Measurements from ENCODE around the gene BCO2.
A peak's percentile ranks its signal among the peaks of the same experiment; 100 is the strongest.
"Not testable (repeated sequence)": the region's sequence is repeated elsewhere in the genome, so short reads cannot be mapped to it uniquely, and the experiment has no call there.

The BCO2 gene

GRCh38 chr11:112174789-112175598, at the start of gene BCO2:
Gene BCO2, plus strand, starts transcription at chr11:112175512. Its CDS starts 90 bp downstream, at chr11:112175602.
- peak; percentile 72 for DNase-seq (ENCODE audit: low spot score)

- DNase-seq (ENCODE audit: low spot score): no peak
These were observed 48.3 kb upstream of the BCO2 start for GRCh38 chr11:112127056-112127455.

- DNase-seq (ENCODE audit: low spot score): peak; percentile 90
These were observed 46.7 kb upstream of the BCO2 start for GRCh38 chr11:112128483-112129121.

- no peak for DNase-seq (ENCODE audit: low spot score)
These were observed 45.7 kb upstream of the BCO2 start for GRCh38 chr11:112129656-112130055.

DNA sequence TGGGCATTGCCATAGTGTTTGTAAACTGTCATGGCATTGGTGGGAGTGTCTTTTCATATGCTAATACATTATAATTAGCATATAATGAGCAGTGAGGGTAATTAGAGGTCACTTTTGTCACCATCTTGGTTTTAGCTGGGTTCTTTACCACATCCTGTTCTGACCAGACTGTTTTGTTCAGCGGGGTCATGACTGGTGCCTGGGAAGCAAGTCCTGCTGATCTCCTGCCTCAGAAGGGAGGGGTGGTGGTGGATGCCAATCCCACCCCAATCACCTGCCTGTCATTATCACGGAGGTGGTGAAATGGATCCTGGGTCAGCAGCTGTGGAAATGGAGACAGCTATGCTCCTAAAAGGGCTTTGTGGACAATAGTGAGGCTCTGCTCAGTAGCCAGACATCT, 42.6 kb upstream of the BCO2 start:
- no peak for DNase-seq (ENCODE audit: low spot score)

- no peak for DNase-seq (ENCODE audit: low spot score)
These were observed 40.8 kb upstream of the BCO2 start for GRCh38 chr11:112134473-112134872.

DNA sequence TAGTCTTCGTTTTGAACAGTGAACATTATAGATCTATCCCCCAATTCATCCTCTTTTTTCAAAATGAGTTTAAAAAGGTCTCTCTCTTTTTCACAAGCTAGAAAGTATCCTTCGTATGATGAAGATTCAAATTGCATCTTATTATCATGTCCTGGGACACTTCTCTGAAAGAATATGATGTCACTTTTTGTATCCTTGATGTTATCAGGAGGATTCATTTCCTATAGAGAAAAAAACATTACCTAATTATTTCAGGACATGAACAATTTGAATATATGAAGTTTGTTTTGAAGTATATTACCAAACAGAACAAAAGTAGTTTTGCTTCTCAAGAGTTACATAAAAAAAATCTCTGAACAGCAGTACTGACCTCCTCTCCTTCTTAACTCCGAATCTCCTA, 31.7 kb upstream of the BCO2 start:
- DNase-seq (ENCODE audit: low spot score): no peak

DNA sequence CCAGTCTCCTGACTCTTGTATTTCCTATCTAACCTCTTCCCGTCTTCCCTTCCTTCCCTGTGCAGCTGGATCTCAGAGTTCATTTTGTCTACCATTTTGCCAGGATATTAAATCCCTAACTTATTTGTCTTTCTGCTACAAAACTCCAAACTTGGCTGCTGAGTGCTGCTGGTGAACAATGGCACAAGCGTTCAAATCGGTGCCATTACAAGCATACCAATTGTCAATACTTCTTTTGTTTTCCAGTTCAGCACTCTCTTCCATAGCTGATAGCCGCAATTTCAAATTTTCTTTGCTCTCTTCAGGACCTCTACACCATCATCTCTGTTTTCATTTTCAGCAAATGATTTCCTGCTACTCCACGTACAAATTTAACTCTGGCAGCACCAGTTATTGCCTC, 24.8 kb upstream of the BCO2 start:
- DNase-seq (ENCODE audit: low spot score): no peak

- no peak for DNase-seq (ENCODE audit: low spot score)
These were observed 19.0 kb upstream of the BCO2 start for GRCh38 chr11:112156153-112156955.

DNA sequence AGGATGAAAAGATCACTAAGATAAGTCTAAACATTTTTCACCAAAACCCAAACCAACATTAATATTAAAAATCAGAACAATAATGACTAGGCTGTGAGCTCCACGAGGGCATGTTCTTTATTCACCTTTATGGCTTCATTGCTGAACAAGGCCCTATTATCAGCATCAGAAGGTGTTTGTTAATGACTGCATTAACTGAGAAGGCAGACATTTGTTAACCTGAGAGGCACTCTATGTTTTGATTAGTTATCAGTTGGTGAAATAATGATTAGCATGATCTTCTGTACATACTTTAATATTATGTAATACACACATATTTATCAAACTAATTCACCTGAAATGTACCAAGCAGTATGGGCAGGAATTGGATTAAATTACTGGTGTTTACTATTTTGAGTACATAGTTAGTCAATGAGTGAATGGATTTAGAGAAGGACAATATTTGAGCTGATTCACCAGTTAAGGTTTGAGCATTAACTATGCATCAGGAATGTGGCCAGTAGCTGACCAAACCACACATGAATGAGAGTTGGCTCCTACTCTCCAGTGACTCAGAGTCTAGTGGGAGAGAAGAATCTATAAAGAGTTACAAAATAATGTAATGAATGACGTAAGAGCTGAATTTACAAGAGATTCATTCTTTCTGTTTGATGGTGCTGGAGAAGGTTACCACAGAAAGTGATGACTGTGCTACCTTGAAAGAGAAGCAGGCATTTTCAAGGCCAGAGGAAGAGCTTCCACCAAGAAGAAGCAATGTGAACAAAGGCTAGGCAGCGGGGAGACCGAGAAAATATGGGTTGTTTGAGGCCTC, 18.2 kb upstream of the BCO2 start:
- peak; percentile 94 for DNase-seq (ENCODE audit: low spot score)

GRCh38 chr11:112159098-112160065, 15.9 kb upstream of the BCO2 start:
- DNase-seq (ENCODE audit: low spot score): no peak

DNA sequence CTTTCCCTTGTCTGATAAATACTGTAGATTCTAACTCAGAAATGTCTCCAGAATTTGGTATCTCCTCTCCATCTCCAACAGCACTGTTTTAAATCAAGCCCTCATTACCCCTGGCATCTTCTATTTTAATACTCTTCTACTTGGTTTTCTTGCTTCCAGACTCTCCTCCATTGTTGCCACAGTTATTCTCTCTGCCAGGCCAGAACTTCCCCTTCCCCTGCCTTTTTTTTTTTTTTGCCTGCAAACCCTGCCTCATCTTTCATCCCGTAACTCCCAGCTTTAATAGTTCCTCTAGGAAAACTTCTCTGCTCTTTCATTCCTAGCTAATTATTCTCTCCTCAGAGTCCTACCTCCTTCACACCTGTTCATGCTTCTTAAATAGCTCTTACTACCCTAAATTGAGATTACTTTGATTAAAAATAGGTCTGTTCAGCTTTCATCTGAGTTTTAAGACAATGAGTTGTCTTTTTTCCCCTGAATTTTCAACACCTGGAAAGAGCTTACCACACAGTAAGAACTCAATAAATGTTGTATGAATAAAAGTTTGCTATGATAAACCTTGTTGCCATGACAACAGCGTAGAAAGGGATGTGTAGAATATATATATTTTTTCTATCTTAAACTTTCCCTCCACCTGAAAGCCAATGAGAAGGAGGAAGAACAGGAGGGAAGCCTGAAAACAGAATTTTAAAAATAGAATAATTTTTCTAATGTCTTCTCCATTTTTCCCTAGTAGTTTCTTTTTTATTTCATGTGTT, 15.0 kb upstream of the BCO2 start:
- no peak for DNase-seq (ENCODE audit: low spot score)

DNA sequence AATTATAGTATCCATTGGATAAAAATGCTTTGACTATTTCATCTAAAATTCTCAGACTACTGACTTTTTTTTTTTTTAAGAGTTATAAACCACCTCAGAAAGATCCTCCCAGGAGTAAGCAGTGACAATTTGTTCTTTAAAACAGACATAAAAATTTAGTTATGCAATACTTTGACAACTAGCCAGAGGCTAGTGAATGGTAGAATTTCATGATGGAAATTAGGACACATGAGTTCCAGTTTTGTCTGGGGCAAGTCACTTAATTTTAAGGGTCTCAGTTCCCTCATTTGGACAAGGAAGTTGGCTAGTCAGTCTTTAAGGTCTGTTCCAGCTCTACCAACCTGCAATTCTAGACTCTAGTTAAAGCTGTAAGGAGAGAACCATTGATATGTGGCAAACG, 14.3 kb upstream of the BCO2 start:
- DNase-seq (ENCODE audit: low spot score): no peak

- not testable (repeated sequence) for DNase-seq (ENCODE audit: low spot score)
These were observed 13.1 kb upstream of the BCO2 start for GRCh38 chr11:112162200-112162599.

- no peak for DNase-seq (ENCODE audit: low spot score)
These were observed 12.4 kb upstream of the BCO2 start for GRCh38 chr11:112162761-112163546.

DNA sequence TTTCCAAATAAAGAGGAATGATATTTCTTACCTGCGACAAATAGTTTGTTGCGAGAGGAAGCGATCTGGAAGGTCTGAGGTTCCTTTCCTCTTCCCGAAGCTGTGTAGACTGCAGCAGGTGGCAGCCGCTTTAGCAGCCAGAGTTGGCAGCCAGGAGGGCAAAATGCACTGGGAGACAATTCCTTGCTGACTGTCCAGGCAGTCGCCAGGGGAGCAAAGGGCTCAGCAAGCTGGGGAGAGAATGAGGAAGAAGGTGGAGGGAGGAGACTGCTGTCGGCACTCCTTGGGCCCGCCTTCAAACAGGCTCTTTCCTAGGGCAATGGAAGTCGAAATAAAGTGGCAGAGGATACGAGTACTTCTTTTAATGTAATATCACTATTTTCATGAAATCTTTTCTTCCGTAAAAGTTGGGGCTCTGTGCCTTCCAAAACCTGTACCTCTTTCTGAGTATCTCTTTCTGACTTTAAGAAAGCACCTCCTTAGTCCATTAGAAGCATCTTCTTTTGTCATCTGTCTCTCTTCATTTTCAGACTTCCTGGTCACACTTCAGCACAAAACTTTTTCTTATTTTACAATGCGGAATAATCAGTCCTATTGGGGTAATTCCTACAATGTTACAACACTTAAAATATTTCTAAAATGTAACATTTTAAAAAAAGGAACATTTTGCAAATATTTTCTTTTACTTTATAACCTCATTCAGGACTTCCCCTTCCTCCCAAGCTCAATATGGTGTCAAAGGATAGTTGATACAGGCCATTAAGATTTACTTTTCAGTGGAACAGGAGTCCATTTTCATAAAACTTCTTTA, 11.2 kb upstream of the BCO2 start, which contains the start of gene IL18:
TSS of gene IL18 (minus strand) at position 220 of the 811 bp plus-strand sequence. CDS start 9,041 bp downstream, outside the sequence.
- no peak for DNase-seq (ENCODE audit: low spot score)

DNA sequence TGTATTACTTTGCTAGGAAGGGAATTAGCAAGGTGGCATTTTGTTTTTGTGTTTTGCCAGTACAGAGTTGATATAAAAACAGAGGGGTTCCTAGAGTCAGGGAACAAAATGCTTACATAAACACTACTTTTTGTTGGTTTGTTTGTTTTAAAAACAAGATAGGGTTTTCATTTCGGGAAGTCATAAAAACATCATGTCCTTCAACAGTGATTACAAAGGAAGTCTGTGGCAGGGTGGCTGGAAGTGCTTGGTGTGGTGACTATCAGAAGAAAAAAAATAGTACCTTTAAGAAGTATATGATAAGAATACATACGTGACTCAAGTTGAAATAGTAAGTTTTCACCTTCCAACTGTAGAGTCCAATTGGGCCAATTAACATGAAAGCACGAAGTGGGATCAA, 10.3 kb upstream of the BCO2 start:
- no peak for DNase-seq (ENCODE audit: low spot score)

DNA sequence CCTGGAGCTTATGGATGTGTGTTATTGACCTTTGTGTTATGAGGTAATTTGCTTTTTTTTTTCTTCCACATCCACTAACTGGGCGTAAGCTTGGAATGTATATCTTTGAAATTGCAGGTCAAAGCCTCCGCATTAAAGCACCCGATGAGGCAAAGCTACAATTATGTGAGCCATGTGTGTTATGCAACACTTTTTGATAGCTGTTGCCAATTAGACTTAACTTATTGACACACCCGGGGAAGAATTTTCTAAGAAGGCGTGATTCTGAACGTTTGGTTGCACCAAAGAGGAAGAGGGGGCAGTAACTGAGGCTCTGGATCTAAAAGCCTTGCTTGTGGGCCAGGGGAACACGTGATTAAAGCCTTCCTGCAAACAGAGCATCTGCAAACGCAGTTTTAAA, 8.8 kb upstream of the BCO2 start:
- DNase-seq (ENCODE audit: low spot score): no peak

All from COLO829 (cell line).